GM19455 (cell line): ENCODE data around the gene SBK2.

Experiments
- ATAC-seq: cut with Tn5 transposase; IDR thresholded peaks from one replicate; pipeline ENCODE4 v1.9.1; 2021; ENCODE audit not compliant: unreplicated experiment

The SBK2 gene

GRCh38 chr19:55486971-55487923 is 49.7 kb downstream of the SBK2 start:
- ATAC-seq: no peak

GRCh38 chr19:55486043-55486970 is 50.6 kb downstream of the SBK2 start:
- no peak for ATAC-seq

DNA sequence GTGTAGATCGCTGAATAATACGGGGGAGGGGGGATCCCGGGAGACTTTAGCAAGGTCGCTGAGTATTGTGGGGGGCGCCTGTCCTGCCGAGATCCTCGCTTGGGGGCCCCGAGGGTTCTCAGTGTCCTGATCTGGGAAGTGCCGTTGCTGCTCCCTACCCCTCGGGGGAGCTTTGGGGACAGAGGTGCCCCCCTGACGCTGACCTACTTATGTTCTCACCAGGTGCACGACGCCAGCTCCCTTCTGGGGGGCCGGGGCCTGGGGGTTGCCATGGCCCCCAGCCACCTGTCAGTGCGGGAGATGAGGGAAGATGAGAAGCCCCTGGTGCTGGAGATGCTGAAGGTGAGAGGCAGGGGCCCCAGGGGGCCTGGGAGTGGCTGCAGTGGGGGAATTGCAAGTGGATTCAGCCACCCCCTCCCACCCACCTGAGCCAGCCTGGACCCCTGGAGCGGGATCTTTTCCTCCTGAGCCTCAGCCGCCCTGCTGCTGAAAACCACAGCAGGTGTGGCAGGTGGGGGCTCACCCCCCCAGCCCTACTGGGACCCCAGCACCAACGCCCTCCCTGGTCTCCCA is 51.4 kb downstream of the SBK2 start:
- ATAC-seq: no peak

DNA sequence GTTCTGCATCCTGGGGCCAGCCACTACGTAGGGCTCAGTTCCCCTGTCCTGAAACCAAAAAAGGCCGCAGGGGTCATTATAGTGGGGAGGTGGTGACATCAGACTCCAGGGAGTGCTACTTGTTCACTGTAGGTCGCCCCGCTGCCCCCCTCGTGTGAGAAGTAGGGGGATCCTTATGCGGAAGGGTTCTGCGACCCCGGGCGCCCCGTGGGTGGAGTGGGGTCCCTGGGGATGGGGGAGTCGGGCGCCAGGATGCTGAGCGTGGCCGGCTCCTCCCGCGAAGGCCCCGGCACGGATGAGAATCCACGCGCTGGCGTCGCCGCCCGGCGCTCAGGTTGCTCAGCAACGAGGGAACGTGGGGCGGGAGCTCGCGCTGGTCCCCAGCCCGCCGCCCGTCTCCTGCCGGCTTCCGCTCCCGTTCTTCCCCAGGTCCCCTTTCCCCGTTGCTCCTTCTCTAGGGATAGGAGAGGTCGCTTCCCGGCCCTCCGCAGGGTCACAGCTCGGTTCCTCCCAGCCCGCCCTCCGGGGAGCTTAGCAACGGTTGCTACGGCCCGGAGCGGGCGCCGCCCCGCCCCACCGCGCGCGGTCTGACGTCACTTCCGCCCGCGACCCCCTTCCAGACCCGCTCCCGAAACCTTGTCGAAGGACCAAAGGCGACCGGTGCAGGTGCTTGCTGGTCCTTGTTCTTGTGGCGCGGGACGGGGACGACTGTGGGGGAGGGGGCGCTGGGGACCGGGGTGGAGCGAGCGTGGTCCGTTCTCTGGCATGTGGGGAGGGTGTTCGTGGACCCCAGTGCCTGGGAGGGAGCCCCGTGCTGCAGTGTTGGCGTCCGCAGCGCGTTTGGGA is 52.1 kb downstream of the SBK2 start, which contains the start of gene NAT14:
Gene NAT14 (plus strand): TSS at position 596 of the 846 bp plus-strand sequence. CDS start 521 bp downstream, outside the sequence.
- no peak for ATAC-seq

DNA sequence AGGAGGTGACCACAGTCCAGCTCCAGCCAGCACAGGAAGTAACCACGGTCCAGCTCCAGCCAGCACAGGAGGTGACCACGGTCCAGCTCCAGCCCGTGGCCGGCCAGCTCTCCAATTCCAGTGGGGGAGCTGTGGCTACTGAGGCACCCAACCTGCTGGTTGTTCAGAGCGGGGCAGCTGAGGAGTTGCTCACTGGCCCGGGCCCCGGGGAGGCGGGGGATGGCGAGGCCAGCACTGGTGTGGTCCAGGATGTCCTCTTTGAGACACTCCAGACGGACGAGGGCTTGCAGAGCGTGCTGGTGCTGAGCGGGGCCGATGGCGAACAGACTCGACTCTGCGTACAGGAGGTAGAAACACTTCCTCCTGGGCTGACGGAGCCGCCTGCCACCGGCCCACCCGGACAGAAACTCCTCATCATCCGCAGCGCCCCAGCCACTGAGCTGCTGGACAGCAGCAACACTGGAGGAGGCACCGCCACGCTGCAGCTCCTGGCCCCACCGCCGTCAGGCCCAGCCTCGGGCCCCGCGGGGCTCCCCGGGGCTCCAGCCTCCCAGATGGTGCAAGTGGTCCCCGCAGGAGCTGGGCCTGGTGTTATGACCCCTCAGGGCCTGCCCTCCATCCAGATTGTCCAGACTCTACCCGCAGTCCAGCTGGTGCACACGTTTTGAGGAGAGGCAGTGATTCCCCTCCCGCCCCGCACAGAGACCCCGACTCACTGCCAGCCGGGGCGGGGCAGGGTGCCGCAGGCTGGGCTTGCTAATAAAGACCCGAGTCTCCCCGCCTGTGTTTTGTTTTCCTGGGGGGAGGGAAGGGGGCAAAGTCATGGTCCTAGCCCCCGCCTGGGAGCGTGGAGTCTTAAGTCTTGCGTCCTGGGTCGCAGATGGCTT is 53.0 kb downstream of the SBK2 start:
- ATAC-seq: no peak

DNA sequence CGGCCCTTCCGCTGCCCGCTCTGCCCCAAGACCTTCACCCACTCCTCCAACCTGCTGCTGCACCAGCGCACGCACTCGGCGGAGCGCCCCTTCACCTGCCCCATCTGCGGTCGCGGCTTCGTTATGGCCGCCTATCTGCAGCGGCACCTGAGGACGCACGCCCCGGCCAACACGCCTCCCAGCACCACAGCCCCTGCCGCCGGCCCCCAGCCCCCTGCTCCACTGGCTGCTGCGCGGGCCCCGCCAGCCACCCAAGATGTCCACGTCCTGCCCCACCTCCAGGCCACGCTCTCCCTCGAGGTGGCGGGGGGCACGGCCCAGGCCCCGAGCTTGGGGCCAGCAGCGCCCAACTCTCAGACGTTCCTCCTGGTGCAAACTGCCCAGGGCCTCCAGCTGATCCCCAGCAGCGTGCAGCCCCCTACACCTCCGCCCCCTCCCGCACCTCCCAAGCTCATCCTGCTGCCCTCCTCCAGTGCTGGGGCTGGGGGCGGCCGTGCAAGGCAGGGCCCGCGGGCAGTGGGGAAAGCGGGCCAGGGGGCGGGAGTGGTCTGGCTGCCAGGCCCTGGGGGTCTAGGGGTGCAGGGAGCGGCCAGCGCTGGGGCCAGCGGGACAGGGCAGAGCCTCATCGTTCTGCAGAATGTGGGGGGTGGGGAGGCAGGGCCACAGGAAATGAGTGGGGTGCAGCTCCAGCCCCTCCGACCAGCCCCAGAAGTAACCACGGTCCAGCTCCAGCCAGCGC is 53.8 kb downstream of the SBK2 start:
- no peak for ATAC-seq

DNA sequence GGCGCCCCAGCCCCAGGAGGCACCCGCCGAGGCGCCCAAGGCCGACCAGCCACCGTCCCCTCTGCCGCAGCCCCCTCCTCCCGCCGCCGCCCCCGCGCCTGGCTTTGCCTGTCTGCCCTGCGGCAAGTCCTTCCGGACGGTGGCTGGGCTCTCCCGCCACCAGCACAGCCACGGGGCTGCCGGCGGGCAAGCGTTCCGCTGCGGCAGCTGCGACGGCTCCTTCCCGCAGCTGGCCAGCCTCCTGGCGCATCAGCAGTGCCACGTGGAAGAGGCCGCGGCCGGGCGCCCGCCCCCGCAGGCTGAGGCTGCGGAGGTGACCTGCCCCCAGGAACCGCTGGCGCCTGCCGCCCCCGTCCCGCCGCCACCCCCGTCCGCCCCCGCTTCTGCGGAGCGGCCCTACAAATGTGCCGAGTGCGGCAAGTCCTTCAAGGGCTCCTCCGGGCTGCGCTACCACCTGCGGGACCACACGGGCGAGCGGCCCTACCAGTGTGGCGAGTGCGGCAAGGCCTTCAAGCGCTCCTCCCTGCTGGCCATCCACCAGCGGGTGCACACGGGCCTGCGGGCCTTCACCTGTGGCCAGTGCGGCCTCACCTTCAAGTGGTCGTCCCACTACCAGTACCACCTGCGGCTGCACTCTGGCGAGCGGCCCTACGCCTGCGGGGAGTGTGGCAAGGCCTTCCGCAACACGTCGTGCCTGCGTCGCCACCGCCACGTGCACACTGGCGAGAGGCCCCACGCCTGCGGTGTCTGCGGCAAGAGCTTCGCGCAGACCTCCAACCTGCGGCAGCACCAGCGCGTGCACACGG is 54.6 kb downstream of the SBK2 start:
- ATAC-seq: no peak

GRCh38 chr19:55481794-55482155 is 55.2 kb downstream of the SBK2 start:
- ATAC-seq: no peak

DNA sequence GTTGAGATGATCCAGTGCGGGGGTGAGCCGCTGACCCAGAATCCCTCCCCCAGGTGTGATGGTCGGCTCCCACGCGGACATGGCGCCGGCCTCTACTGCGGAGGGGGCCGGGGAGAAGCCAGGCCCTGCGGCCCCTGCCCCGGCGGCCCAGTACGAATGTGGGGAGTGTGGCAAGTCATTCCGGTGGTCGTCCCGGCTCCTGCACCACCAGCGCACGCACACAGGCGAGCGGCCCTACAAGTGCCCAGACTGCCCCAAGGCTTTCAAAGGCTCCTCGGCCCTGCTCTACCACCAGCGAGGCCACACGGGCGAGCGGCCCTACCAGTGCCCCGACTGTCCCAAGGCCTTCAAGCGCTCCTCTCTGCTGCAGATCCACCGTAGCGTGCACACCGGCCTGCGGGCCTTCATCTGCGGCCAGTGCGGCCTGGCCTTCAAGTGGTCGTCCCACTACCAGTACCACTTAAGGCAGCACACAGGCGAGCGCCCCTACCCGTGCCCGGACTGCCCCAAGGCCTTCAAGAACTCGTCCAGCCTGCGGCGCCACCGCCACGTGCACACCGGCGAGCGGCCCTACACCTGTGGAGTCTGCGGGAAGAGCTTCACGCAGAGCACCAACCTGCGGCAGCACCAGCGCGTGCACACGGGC is 55.7 kb downstream of the SBK2 start:
- no peak for ATAC-seq

DNA sequence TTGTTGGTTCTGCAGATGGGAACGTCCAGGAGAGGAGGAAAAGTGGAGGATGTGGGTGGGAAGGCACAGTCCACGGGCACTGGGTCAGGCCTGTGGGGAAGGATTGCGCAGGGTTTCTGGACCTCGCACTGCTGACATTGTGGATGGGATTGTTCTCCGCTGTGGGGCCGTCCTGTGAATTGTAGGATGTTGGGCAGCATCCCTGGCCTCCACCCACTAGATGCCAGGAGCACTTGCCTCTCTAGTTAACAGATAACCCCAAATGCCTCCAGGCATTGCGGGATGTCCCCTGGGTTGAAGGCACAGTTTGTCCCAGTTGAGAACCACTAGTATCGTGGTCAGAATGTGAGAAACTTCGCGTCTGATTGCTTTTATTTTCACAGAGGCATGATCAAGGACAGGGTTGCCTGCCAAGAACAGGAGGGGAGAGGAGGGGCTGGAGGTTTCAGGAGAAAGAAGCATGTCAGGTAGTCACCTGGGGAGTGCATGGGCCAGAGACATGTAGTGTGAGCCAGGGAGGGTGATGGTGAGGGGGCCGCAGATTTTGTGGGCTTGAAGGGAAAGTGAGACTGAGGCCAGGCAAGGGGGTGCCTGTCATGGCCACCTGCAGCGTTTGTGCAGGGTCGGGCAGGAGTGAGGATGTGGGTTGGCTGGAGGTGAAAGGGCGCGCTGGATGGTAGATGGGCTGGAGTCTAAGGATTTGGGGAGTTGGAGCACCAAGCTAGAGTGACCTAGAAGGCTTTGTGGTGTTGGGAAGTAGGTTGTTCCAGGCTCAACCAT is 57.3 kb downstream of the SBK2 start:
- no peak for ATAC-seq

GRCh38 chr19:55479045-55479444 is 57.9 kb downstream of the SBK2 start:
- no peak for ATAC-seq
